ENCODE data around the gene SLC13A1. TPM values are rescaled to one million over a fixed set of nuclear protein-coding genes. Genes with fewer than 3 reads are reported as not detected.

The SLC13A1 gene
- total RNA-seq, 2 donors from 2014 or later: under 0.01 TPM; not detected in 1

- DNase-seq (no peak), ATAC-seq (no peak)
- intact Hi-C loops (cut with DNase I): no loop called here
- no peak for TF ChIP-seq CTCF (IDR thresholded peaks at IDR 0.05)
- TF ChIP-seq POLR2A (IDR thresholded peaks at IDR 0.05): no peak
- Histone ChIP-seq H3K36me3 (replicated peaks in 1 of 2; ENCODE audit: insufficient read depth in 1 of 2, low read depth in 2 of 2) (no peaks in the 10 kb centered on the region), H3K27ac (no peak overlapping the region), H3K4me1 (no peaks in the 10 kb centered on the region), H3K4me3 (no peak overlapping the region), H3K9me3 (no peaks in the 10 kb centered on the region), H3K27me3 (no peaks in the 10 kb centered on the region)
Measured at GRCh38 chr7:123140561-123140960, 59.2 kb downstream of the SLC13A1 start.

- no peaks in the 10 kb centered on the region for H3K9me3 ChIP-seq
- H3K36me3 ChIP-seq (replicated peaks in 1 of 2; ENCODE audit: insufficient read depth in 1 of 2, low read depth in 2 of 2): no peaks in the 10 kb centered on the region
- no peak overlapping the region for H3K4me3 ChIP-seq
- H3K4me1 ChIP-seq: no peaks in the 10 kb centered on the region
- DNase-seq (no peak), ATAC-seq (no peak)
- no peak overlapping the region for H3K27ac ChIP-seq
- TF ChIP-seq CTCF (IDR thresholded peaks at IDR 0.05) (no peak), POLR2A (IDR thresholded peaks at IDR 0.05) (no peak)
- intact Hi-C loops (cut with DNase I): no loop called here
- WGBS, 2 donors: 84 to 87% methylated on average over 1 of the region's 1 CpG
- H3K27me3 ChIP-seq: no peaks in the 10 kb centered on the region
Measured at GRCh38 chr7:123135960-123136359, 63.8 kb downstream of the SLC13A1 start.

- 84 to 87% methylated on average over 5 of the region's 5 CpGs for WGBS, 2 donors
Measured at GRCh38 chr7:123133924-123134323, 65.8 kb downstream of the SLC13A1 start.

GRCh38 chr7:123131961-123132360 is 67.8 kb downstream of the SLC13A1 start:
- ATAC-seq (no peak), DNase-seq (no peak)
- Histone ChIP-seq H3K4me3 (no peak overlapping the region), H3K27ac (no peak overlapping the region), H3K27me3 (no peaks in the 10 kb centered on the region), H3K4me1 (no peaks in the 10 kb centered on the region), H3K36me3 (replicated peaks in 1 of 2; ENCODE audit: insufficient read depth in 1 of 2, low read depth in 2 of 2) (no peaks in the 10 kb centered on the region), H3K9me3 (no peaks in the 10 kb centered on the region)
- 81 to 100% methylated on average over 1 of the region's 1 CpG for WGBS, 2 donors
- intact Hi-C loops (cut with DNase I): no loop called here
- TF ChIP-seq POLR2A (IDR thresholded peaks at IDR 0.05): no peak
- TF ChIP-seq CTCF (IDR thresholded peaks at IDR 0.05): no peak

More at GRCh38 chr7:123133924-123134323, 65.8 kb downstream of the SLC13A1 start:
- H3K4me1 ChIP-seq: no peaks in the 10 kb centered on the region
- DNase-seq: no peak
- ATAC-seq: no peak
- no peaks in the 10 kb centered on the region for H3K9me3 ChIP-seq
- H3K27me3 ChIP-seq: no peaks in the 10 kb centered on the region
- H3K27ac ChIP-seq: no peak overlapping the region
- intact Hi-C loops (cut with DNase I): no loop called here
- no peak overlapping the region for H3K4me3 ChIP-seq
- TF ChIP-seq POLR2A (IDR thresholded peaks at IDR 0.05) (no peak), CTCF (IDR thresholded peaks at IDR 0.05) (no peak)
- no peaks in the 10 kb centered on the region for H3K36me3 ChIP-seq (replicated peaks in 1 of 2; ENCODE audit: insufficient read depth in 1 of 2, low read depth in 2 of 2)

- H3K4me3 ChIP-seq: no peak overlapping the region
- no peaks in the 10 kb centered on the region for H3K9me3 ChIP-seq
- WGBS, 2 donors: 11 to 19% methylated on average over 2 of the region's 2 CpGs
- no peaks in the 10 kb centered on the region for H3K27me3 ChIP-seq
- intact Hi-C loops (cut with DNase I): no loop called here
- DNase-seq (no peak), ATAC-seq (no peak)
- TF ChIP-seq POLR2A (IDR thresholded peaks at IDR 0.05): no peak
- TF ChIP-seq CTCF (IDR thresholded peaks at IDR 0.05): no peak
- no peak overlapping the region for H3K27ac ChIP-seq
- H3K4me1 ChIP-seq: no peaks in the 10 kb centered on the region
- no peaks in the 10 kb centered on the region for H3K36me3 ChIP-seq (replicated peaks in 1 of 2; ENCODE audit: insufficient read depth in 1 of 2, low read depth in 2 of 2)
Measured at GRCh38 chr7:123131556-123131955, 68.2 kb downstream of the SLC13A1 start.

Measured in body of pancreas (tissue), 4 donors.